NK-92 treated with Interleukin-12 subunit alpha and Interleukin-12 subunit beta, amount 100 ng/mL, for 24 hours (cell line): ENCODE data around the gene GTPBP4.
A peak's percentile ranks its signal among the peaks of the same experiment; 100 is the strongest.
"Not testable (repeated sequence)": the region's sequence is repeated elsewhere in the genome, so short reads cannot be mapped to it uniquely, and the experiment has no call there.

Source experiments
- DNase-seq: peaks from one replicate; lab custom pipeline; 2025; lab: John Stamatoyannopoulos, UW

GTPBP4 gene

DNA sequence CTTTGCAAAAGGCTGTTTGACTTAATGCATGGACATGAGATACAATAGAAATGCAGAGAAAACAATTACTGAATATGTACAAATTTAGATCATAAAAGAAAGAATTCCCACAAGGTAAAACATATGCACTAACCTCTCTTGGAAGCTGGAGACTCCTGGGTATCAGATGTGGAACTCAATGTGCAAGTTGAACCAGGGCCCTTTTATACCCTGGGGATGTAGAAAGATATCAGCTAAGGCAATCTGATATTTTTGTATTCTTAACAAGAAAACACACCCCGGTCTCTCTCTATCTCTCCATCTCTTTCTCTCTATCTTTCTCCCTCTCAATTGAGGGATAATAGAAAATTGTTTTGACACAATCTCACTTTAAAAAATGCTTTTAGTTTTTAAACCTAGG, 37.4 kb downstream of the GTPBP4 start, which contains the start of gene IDI2:
TSS of gene IDI2 (minus strand) at position 177 of the 400 bp plus-strand sequence. CDS start 1,136 bp downstream, outside the sequence.
- no peak for DNase-seq

DNA sequence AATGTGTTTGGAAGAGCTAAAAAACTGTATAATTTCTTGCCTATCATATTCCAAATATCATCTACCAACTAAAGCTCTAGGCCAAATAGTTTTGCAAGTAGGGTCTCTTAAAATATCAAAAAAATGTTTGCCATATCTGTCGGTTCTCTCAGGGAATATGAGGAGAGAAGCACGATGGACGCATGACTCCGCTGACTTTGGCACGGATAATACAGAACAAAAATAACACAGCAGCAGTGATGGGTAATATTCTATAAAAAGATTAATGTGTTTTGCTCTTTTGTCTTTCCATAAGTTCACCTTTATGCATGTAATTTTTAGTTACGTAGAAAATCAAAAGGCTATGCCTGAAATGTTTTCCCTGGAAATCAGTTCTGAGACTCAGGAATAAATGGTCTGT, 38.3 kb downstream of the GTPBP4 start:
- no peak for DNase-seq

DNA sequence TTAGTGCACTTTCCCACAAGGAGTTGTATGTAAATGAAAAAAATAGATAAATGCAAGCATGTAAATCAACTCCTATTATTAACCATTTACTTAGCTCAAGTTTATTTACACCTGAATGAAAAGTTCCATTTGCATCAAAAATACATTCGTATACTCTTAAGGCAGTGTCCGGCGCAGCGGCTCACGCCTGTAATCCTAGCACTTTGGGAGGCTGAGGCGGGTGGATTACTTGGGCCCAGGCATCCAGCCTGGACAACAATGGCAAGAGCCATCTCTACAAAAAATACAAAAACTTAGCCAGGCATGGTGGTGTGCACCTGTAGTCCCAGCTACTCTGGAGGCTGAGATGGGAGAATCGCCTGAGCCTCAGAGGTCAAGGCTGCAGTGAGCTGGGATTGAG, 41.6 kb downstream of the GTPBP4 start:
- no peak for DNase-seq

- no peak for DNase-seq
These were observed 45.4 kb downstream of the GTPBP4 start for GRCh38 chr10:1033601-1034000.

DNA sequence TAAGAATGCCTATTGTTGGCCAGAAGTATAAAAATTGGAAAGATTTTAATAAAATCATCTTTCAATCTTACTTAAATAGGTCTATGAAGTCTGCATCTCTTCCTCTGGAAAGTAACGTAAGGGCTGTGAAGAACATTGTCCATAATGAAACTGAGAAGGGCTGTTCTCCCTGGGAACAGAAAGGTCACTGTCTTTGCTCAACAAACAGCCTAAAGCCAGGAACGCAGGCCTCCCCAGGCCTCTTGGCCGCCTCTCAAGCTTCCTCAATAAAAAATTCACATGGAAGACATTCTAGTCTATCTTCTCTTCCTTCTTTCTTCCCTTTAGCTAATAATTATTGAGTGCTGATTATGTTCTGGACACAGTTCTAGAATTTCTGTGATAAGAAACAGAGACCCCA, 46.5 kb downstream of the GTPBP4 start:
- DNase-seq = no peak

DNA sequence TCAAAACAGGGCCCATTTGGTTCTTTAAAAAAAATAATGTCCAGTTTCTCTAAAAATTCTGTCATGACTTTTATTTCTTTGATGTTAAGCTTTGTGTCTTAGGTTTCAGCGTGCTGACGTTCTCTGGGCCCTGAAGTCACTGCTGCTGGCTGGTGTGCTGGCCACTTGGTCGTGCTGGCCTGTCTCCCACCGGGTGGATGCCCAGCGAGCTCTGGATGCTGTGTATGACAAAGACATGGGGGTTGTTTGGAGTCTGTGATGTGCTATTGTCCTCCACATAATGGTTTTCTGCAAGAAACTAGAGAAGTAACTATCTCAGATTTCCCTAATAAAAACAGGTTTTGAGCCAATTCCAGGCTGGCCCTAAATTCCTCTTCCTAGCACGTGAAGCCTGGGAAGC, 47.0 kb downstream of the GTPBP4 start:
- no peak for DNase-seq

GRCh38 chr10:1036341-1036791, 48.1 kb downstream of the GTPBP4 start:
- DNase-seq = no peak

- DNase-seq = no peak
These were observed 48.9 kb downstream of the GTPBP4 start for GRCh38 chr10:1037098-1037497.

- not testable (repeated sequence) for DNase-seq
These were observed 50.5 kb downstream of the GTPBP4 start for GRCh38 chr10:1038769-1039168.

DNA sequence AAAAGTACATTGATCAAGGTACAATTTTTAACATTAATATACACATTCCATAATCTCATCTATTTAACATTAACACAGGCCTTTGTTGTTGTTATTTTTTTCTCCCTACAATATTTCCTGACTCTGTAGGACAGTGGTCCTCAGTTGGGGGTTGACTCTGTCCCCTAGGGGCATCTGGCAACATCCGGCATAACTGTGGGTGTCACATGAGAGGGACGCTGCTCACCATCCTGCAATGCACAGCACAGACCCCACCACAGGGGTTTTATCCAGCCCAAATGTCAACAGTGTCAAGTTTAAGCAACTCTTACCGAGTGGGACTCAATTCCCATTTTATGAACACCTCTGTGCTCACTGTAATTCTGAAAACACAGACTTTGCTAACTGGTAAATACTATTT, 51.9 kb downstream of the GTPBP4 start:
- no peak for DNase-seq

- DNase-seq = no peak
These were observed 53.3 kb downstream of the GTPBP4 start for GRCh38 chr10:1041514-1041913.

GRCh38 chr10:1043532-1043995, 55.3 kb downstream of the GTPBP4 start:
- no peak for DNase-seq

- DNase-seq = no peak
These were observed 55.9 kb downstream of the GTPBP4 start for GRCh38 chr10:1044146-1044545.

DNA sequence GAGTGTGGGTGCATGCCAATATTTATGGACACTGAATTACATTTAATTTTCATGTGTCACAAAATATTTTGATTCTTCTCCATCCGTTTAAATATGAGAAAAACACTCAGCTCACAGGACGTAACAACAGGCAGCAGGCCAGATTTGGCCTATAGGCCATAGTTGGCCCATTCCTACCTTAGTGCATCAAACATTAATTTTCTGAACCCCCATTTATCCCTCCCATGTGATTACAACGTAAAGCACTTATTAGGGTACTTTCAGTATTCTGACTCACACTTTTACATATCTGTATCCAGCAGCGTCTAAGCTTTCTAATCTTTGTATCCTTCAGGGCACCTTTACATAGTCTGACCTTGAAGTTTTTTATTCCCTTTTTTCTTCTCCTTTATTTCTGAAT, 56.7 kb downstream of the GTPBP4 start:
- DNase-seq = no peak

- DNase-seq = no peak
These were observed 57.2 kb downstream of the GTPBP4 start for GRCh38 chr10:1045415-1045814.

DNA sequence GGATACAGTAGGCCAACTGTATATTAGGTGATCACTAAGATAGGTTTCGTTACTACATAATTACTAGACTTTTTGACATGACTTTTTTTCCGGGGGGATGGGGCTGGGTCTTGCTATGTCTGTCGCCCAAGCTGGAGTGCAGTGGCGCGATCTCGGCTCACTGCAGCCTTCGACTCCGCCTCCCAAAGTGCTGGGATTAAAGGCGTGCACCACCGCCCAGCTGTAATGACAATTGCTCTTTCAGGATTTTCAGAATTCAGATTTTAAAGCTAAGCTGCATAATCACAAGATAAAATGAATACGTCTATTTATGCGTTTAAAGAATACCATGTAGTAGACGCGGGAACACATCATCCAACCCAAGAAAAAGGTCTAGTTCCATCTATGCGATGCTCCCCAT, 59.7 kb downstream of the GTPBP4 start:
- no peak for DNase-seq

DNA sequence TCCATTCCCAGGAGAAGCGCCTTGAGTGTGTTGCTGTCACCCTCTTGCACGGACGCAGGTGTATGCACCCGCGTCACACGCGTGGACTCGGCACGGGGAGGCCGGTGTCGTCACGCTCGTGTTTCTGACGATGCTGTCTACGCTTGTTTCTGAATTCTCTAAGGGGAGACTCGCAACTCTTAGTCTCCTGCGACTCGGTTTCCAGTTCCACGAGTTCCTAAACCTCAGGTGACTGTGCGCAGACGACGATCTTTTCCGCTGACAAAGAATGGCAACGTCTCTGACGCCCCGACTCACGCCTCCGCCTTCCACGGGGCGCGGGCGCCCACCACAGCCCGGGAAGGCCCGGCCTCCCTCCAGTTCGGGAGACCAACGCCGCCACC, 60.1 kb downstream of the GTPBP4 start:
- no peak for DNase-seq

GRCh38 chr10:1048732-1049424, 60.6 kb downstream of the GTPBP4 start, which contains the start of gene IDI1:
IDI1 (minus strand) TSS chr10:1049119; CDS start chr10:1049003, 116 bp downstream.
- peak; percentile 100 for DNase-seq

DNA sequence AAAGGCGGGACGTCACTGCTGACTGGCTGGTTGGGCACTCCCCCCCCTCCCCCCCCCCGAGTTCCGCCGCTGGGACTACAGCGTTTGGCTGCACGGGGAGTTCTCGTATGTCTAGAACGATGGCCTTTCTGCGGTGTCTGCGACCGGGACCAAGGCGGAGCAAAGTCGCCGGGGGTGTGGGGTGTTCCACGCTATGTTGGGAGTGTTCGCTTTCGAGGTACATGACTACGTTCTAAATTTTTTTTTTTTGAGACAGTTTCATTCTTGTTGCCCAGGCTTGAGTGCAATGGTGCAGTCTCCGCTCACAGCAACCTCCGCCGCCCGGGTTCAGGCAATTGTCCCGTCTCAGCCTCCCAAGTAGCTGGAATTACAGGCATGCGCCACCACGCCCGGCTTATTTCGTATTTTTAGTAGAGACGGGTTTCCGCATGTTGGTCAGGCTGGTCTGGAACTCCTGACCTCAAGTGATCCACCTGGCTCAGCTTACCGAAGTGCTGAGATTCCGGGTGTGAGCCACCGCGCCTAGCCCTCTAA, 61.3 kb downstream of the GTPBP4 start:
- DNase-seq = no peak

DNA sequence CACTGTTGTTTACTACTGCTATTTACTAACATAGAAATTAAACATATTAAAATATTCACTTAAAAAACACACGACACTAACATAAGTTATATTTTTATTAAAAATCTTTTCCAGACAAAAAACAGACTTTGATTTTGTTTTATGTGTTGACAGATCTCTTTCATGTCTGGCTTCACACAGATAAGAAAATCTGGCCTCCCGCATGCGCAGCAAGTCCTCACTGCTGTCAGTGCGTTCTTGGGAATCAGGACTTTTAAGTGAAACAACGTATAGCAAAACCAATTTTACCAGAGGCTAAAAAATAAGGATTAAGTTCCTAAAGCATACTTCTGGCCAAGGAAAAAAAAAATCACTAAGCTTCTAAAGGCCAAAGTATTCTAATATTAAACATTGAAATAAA, 61.9 kb downstream of the GTPBP4 start:
- no peak for DNase-seq

- DNase-seq = no peak
These were observed 62.3 kb downstream of the GTPBP4 start for GRCh38 chr10:1050554-1050953.

DNA sequence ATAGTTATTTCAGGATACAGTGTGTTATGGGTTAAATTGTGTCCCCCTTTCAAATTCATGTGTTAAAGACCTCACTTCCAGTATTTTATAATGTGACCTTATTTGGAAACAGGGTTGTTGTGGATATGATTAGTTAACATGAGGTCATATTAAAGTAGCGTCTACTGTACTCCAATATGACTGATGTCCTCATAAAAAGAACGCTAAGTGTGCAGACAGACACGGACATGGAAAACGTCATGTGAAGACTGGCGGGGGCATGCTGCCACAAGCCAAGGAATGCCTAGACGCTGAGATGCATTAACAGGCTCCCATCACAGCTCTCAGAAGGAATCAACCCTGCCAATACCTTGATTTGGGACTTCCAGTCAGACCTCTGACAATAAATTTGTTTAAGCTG, 66.5 kb downstream of the GTPBP4 start:
- no peak for DNase-seq

DNA sequence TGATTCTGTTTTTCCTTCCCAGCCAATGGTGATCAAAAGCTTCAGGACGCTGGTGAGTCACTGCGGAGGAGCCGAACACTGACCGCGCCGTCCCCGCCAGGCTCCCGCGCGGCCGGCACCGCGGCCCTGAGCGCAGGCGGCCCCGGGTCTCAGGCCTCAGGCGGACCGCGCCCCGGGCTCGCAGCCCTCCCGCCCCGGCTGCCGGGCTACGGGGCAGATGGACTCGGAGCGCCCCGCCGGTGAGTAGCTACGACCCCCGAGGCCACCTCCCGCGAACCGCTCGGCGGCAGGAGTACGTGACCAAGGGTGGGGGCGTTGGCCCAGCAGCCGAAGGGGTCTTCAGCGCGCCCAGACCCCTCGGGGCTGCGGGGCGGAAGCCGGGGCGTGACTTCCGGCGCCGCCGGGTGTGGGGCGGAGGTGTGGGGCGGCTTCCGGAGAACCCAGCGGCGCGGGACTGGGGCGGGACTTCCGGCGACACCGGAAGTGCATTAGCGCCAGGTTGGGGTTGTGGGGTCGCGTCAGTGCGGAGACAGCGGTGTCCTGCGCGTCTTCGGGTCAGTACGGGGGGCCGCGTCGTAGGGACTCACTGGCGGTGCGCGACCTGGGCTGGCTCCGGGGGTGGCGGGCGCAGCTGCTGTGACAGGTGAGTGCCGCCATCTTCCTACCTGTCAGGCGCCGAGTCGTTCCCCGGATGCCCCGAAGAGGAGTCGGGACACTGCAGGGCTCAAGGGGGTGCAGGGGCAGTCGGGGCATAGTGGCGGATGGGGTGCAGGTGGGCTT, 68.3 kb downstream of the GTPBP4 start, which contains the start of gene WDR37:
TSS of gene WDR37 (plus strand) at position 60 of the 780 bp plus-strand sequence. CDS start 15,771 bp downstream, outside the sequence.
- peak; percentile 75 for DNase-seq
